GM18507 (cell line): ENCODE measurements around the gene MUC3A.
"Not testable (repeated sequence)": the region's sequence is repeated elsewhere in the genome, so short reads cannot be mapped to it uniquely, and the experiment has no call there.

Experiments
- DNase-seq: peaks from one replicate; pipeline ENCODE4 v3.0.0; 2011; ENCODE audit warnings: low read depth; ENCODE audit not compliant: insufficient read length; ENCODE audit errors: extremely low spot score
- FAIRE-seq: peaks from 2 replicates; lab custom pipeline; 2011; peaks lifted over from hg19 to GRCh38; lab: Jason Lieb, UNC

MUC3A gene

GRCh38 chr7:100968031-100968430 is 18.7 kb downstream of the MUC3A start:
- FAIRE-seq = no peak

GRCh38 chr7:100968650-100969049 is 19.3 kb downstream of the MUC3A start:
- DNase-seq (no peak), FAIRE-seq (no peak)

More at GRCh38 chr7:100968031-100968430, 18.7 kb downstream of the MUC3A start:
- DNase-seq = no peak

GRCh38 chr7:100969066-100969615 is 19.8 kb downstream of the MUC3A start, which contains the start of gene MUC12:
MUC12 (plus strand) TSS chr7:100969565; CDS start chr7:100969623, 58 bp downstream.
- DNase-seq (no peak), FAIRE-seq (no peak)

- FAIRE-seq (no peak), DNase-seq (no peak)
Measured at GRCh38 chr7:100971111-100972001, 22.0 kb downstream of the MUC3A start.

- DNase-seq (no peak), FAIRE-seq (no peak)
Measured at GRCh38 chr7:100972002-100972347, 22.6 kb downstream of the MUC3A start.

- DNase-seq = no peak
- no peak for FAIRE-seq
Measured at GRCh38 chr7:100974021-100974420, 24.7 kb downstream of the MUC3A start.

GRCh38 chr7:100975371-100975821 is 26.1 kb downstream of the MUC3A start:
- FAIRE-seq (no peak), DNase-seq (no peak)

- no peak for DNase-seq
- no peak for FAIRE-seq
Measured at GRCh38 chr7:100978300-100978699, 29.0 kb downstream of the MUC3A start.

GRCh38 chr7:100983451-100984187 is 34.3 kb downstream of the MUC3A start:
- FAIRE-seq = no peak
- DNase-seq = no peak

GRCh38 chr7:100984241-100984918 is 35.0 kb downstream of the MUC3A start:
- DNase-seq, FAIRE-seq: not testable (repeated sequence)

- not testable (repeated sequence) for DNase-seq, FAIRE-seq
Measured at GRCh38 chr7:100985033-100985797, 35.9 kb downstream of the MUC3A start.

- DNase-seq (no peak), FAIRE-seq (no peak)
Measured at GRCh38 chr7:100991631-100992030, 42.3 kb downstream of the MUC3A start.

GRCh38 chr7:100992280-100992679 is 42.9 kb downstream of the MUC3A start:
- DNase-seq, FAIRE-seq: not testable (repeated sequence)

GRCh38 chr7:100994671-100995070 is 45.3 kb downstream of the MUC3A start:
- DNase-seq = not testable (repeated sequence)

GRCh38 chr7:100998530-100998929 is 49.2 kb downstream of the MUC3A start:
- not testable (repeated sequence) for FAIRE-seq, DNase-seq

More at GRCh38 chr7:100994671-100995070, 45.3 kb downstream of the MUC3A start:
- FAIRE-seq = not testable (repeated sequence)

GRCh38 chr7:100999334-100999733 is 50.0 kb downstream of the MUC3A start:
- DNase-seq, FAIRE-seq: not testable (repeated sequence)

- DNase-seq, FAIRE-seq: not testable (repeated sequence)
Measured at GRCh38 chr7:101000025-101000424, 50.7 kb downstream of the MUC3A start.

- not testable (repeated sequence) for DNase-seq, FAIRE-seq
Measured at GRCh38 chr7:101002333-101002732, 53.0 kb downstream of the MUC3A start.

GRCh38 chr7:101007361-101007760 is 58.0 kb downstream of the MUC3A start:
- DNase-seq, FAIRE-seq: not testable (repeated sequence)
